IPS-18c (cell line): ENCODE data around the gene NSFL1C.

ENCODE experiments used
- H3K4me3 ChIP-seq: 2 replicates; pipeline ENCODE4 v1.7.0; 2013; ENCODE audit warnings: low read depth, mild to moderate bottlenecking, low read length, moderate library complexity; ENCODE audit not compliant: insufficient read depth
- H3K9me3 ChIP-seq: one replicate; pipeline ENCODE4 v1.6.1; 2013; ENCODE audit warnings: mild to moderate bottlenecking, low read length, moderate library complexity; ENCODE audit not compliant: control insufficient read depth, insufficient read depth

Gene NSFL1C

DNA sequence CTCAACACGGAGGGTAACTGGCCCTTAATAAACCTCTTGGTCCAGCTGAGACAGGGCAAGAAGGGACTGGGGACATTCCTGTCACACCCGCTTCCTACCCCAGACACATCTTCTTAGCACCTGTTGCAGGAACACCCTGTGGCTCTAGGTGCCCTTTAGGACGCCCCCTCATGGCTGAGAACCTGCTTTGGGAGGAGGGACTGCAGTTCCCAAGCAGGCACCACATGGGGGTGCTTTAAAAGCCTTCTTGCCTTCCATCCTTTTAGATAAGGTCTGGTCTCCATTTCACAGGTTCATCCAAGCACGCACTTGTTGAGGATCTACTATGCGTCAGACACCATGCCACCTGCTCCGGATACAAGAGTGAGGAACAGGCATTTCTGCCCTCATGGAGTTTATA, 26.6 kb downstream of the NSFL1C start:
- Histone ChIP-seq H3K9me3 (no peaks in the 10 kb centered on the region), H3K4me3 (no peak overlapping the region)

- Histone ChIP-seq H3K4me3 (no peak overlapping the region), H3K9me3 (no peaks in the 10 kb centered on the region)
Observed at GRCh38 chr20:1438361-1438760, 28.3 kb downstream of the NSFL1C start.

DNA sequence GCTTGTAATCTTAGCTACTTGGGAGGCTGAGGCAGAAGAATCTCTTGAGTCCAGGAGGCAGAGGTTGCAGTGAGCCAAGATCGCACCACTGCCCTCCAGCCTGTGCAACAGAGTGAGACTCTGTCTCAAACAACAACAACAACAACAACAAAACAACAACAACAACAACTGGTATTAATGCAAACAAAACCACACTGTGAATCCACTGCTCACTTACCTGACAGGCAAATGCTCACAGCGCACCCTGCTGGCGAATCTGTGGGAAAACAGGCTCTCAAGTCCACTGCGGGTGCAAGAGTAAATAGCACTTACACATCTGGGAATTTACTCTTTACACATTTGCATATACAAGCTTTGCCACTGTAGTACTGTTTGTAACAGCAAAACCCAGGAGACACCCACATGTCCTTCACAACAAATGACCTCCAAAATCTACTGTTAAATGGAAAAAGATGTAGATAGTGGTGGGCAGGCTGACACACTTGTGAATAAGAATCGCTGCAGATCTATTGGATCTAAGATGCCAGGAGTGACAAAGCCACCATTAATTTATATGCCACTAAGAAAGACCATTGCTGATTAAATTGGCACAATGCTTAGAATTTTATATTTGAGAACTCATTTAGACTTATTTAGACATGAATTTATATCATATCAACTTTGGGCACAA, 29.3 kb downstream of the NSFL1C start:
- H3K9me3 ChIP-seq: no peaks in the 10 kb centered on the region
- H3K4me3 ChIP-seq: no peak overlapping the region

DNA sequence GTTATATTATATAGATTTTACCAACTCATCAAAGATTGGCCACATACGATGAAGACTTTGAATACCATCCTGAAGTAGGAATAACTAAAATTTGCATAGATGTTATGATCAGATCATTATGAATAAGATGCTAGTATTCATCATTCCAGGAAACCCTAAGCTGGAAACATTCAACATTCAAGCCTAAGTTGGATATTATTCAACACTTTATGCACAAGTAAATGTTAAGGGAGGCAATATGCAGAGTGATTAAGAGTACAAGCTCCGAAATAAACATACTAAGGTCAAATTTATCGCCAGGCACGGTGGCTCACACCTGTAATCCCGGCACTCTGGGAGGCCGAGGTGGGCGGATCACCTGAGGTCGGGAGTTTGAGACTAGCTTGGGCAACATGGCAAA, 30.4 kb downstream of the NSFL1C start:
- H3K4me3 ChIP-seq: no peak overlapping the region
- H3K9me3 ChIP-seq: no peaks in the 10 kb centered on the region

- Histone ChIP-seq H3K9me3 (no peaks in the 10 kb centered on the region), H3K4me3 (no peak overlapping the region)
Observed at GRCh38 chr20:1435337-1435699, 31.3 kb downstream of the NSFL1C start.

DNA sequence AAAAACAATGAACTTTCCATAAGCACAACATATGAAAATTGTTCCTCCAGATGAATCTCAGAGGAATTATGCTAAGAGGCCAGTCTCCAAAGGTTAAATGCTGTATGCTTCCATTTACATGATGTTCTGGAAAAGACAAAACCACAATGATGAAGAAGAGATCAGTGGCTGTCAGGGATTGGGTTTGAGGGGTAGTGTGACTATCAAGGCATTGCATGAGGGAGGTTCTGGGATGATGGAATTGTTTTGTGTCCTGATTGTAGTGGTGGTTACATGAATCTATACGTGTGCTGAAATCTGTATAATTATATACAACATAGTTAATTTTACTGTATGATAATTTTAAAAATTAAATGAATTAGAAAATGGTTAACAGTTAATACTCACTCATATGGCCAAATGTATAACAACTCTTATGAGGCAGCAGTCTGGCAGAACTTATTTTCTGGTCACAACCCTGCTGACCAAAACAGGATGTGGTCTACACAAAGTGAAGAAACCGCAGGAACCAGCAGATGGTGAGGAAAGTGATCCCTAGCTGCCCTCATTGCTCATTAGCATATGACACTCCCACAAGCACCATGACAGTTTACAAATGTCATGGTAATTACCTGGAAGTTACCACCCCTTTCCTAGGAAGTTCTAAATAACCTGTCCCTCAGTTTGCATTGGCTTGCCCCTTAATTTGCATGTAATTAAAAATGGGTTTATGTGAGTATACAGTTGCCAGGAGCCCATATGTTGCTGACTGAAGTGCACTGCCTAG, 31.9 kb downstream of the NSFL1C start:
- Histone ChIP-seq H3K4me3 (no peak overlapping the region), H3K9me3 (no peaks in the 10 kb centered on the region)

DNA sequence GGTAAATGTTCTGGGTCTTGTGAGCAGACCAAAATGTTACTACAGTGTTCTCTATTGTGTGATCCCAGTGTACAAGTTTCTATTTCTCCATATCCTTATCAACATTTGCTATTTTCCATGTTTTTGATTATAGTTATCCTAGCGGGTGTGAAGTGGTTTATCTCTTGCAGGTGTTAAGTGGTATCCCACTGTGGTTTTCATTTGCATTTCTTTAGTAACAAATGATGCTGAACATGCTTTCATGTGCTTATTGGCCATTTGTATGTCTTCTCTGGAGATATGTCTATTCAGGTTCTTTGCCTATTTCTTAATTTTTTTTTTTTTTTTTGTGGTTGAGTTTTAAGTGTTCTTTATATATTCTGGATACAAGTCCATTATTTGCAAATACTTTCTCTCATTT, 35.5 kb downstream of the NSFL1C start:
- H3K4me3 ChIP-seq: no peak overlapping the region
- no peaks in the 10 kb centered on the region for H3K9me3 ChIP-seq

DNA sequence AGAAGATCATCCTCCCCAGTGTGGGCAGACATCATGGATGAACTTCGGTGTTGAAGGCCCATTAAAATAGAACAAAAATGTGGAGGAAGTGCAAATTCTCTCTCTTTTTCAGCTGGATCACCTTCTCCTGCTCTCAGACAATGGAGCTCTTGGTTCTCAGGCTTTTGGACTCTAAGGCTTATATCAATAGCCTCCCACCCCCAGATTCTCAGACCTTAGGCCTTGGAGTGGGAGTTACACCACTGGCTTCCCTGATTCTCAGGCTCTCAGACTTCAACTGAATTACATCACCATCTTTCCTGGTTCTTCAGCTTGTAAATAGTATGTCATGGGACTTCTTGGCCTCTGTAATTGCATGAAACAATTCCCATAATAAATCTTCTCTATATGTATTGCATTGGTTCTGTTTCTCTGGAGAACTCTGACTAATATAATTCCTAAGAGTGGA, 36.6 kb downstream of the NSFL1C start:
- Histone ChIP-seq H3K9me3 (no peaks in the 10 kb centered on the region), H3K4me3 (no peak overlapping the region)

GRCh38 chr20:1429143-1429728, 37.4 kb downstream of the NSFL1C start:
- H3K9me3 ChIP-seq: no peaks in the 10 kb centered on the region
- H3K4me3 ChIP-seq: no peak overlapping the region

DNA sequence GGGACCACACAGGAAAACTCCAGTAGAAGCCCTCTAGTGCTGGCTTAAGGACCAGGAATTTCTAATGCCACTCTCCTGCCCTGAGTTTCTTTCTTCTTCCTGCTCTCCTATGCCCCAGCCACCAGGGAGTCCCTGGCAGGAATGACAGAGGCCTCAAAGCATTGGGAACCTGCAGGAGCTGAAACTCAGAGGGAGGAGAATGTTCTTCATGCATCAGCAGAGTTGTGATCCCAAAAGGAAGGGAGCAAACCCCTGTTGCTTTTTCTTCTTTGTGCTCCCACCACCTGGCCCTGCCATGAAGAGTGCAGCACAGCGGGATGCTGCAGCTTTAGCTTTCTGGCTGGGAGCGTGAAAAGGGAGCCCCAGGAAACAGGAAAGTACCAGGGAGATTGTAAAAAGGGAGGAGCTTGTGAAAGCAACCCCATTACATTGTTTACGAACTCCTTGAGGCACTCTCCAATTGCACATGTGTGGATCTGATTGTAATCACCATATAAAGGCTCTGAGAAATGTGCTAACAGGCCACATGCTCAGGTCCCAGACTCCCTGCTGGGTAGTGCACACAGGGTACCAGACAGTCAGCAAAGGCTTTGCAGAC, 39.1 kb downstream of the NSFL1C start:
- Histone ChIP-seq H3K4me3 (no peak overlapping the region; the same call in 1 of the 2 replicates), H3K9me3 (no peaks in the 10 kb centered on the region)

GRCh38 chr20:1426231-1426849, 40.3 kb downstream of the NSFL1C start:
- H3K4me3 ChIP-seq: no peak overlapping the region

GRCh38 chr20:1424336-1424735, 42.3 kb downstream of the NSFL1C start:
- H3K4me3 ChIP-seq: no peak overlapping the region
- H3K9me3 ChIP-seq: peaks cover 4% of the 10 kb centered on the region

More at GRCh38 chr20:1426231-1426849, 40.3 kb downstream of the NSFL1C start:
- peaks cover under 1% of the 10 kb centered on the region for H3K9me3 ChIP-seq

GRCh38 chr20:1423625-1424106, 43.0 kb downstream of the NSFL1C start:
- H3K9me3 ChIP-seq: peaks cover 6% of the 10 kb centered on the region
- no peak overlapping the region for H3K4me3 ChIP-seq

GRCh38 chr20:1423206-1423605, 43.4 kb downstream of the NSFL1C start:
- H3K9me3 ChIP-seq: peaks cover 6% of the 10 kb centered on the region
- H3K4me3 ChIP-seq: no peak overlapping the region

DNA sequence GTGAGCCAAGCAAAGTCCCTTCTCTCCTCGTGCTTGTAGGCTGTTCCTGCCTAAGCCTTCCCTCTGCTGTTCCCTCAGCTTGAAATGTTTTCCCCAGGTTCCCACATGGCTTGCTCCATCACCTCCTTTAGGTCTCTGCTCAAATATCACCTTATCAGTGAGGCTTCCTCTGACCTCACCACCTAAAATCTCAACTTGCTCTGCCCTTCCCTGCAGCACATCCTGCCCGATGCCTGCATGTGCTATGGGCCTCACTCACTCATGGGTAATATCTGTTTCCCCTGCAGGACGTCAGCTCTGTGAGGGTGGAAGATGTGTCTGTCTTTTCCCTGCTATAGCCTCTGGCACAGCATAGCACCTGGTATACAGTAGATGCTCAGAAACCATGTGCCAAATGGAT, 43.9 kb downstream of the NSFL1C start:
- H3K9me3 ChIP-seq: peaks cover 6% of the 10 kb centered on the region
- H3K4me3 ChIP-seq: no peak overlapping the region

DNA sequence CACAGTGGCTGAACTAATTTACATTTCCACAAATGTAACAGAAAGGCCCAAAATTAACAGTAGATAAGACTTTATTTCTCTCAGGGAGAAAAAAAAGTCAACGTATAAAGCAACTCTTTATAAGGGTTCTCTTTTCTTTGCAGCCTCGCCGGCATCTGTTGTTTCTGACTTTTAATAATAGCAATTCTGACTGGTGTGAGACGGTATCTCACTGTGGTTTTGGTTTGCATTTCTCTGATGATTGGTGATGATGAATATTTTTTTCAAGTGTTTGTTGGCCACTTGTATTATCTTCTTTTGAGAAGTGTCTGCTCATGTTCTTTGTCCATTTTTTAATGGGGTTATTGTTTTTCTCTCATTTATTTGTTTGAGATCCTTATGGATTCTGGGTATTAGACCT, 46.6 kb downstream of the NSFL1C start:
- Histone ChIP-seq H3K4me3 (no peak overlapping the region), H3K9me3 (peaks cover 6% of the 10 kb centered on the region)

GRCh38 chr20:1418350-1418749, 48.3 kb downstream of the NSFL1C start:
- no peak overlapping the region for H3K4me3 ChIP-seq
- peaks cover 6% of the 10 kb centered on the region for H3K9me3 ChIP-seq
